Activated B cell treated with CpG ODN at 0.5 μM for 24 hours (primary cell): Measurements from ENCODE around the gene OBSCN. TPM values are rescaled to one million over a fixed set of nuclear protein-coding genes. Genes with fewer than 3 reads are reported as not detected.

Experiments used
- ATAC-seq: fragments of 200-7000 bp; cut with Tn5 transposase; one replicate; pipeline ENCODE4 v1.10.0; 2021; ENCODE audit warnings: low read depth, mild to moderate bottlenecking, moderate library complexity
- CTCF ChIA-PET: fragments of 350-600 bp; sonication (Branson Sonifier 250); formaldehyde crosslinking; loops from one replicate; lab custom pipeline; 2021; ENCODE audit warnings: antibody characterized with exemption; lab: Charles Lee
- POLR2A ChIA-PET: fragments of 350-600 bp; sonication (Branson Sonifier 250); formaldehyde crosslinking; loops from one replicate; lab custom pipeline; 2021; ENCODE audit warnings: antibody characterized with exemption; lab: Charles Lee
- DNase-seq: peaks from one replicate; pipeline ENCODE4 v3.0.0; 2022
- H3K27ac Mint-ChIP-seq: one replicate; pipeline ENCODE4 v1.8.0; 2020; ENCODE audit warnings: mixed read lengths
- H3K27me3 Mint-ChIP-seq: one replicate; pipeline ENCODE4 v1.8.0; 2021; ENCODE audit warnings: mixed read lengths
- H3K36me3 Mint-ChIP-seq: one replicate; pipeline ENCODE4 v1.8.0; 2021; ENCODE audit warnings: low read depth, mixed read lengths
- H3K4me1 Mint-ChIP-seq: one replicate; pipeline ENCODE4 v1.8.0; 2021; ENCODE audit warnings: mixed read lengths
- H3K4me3 Mint-ChIP-seq: one replicate; pipeline ENCODE4 v1.8.0; 2020; ENCODE audit warnings: mild to moderate bottlenecking, mixed read lengths
- H3K9me3 Mint-ChIP-seq: one replicate; pipeline ENCODE4 v1.8.0; 2020; ENCODE audit warnings: mixed read lengths
- intact Hi-C: fragments of 100-400 bp; cut with micrococcal nuclease; formaldehyde crosslinking; loops from one replicate; pipeline ENCODE4 v1.15.1; 2024
- total RNA-seq: library from RNA; stranded (reverse); gene quantifications from 2 replicates; pipeline ENCODE4 v1.2.3, GENCODE V29; 2022
- TF ChIP-seq, protein P1 (sequence below): fragments of 200-600 bp; IDR thresholded peaks from one replicate; pipeline ENCODE4 v1.8.0; 2022; ENCODE audit warnings: antibody characterized with exemption, mild to moderate bottlenecking

Gene OBSCN
- total RNA-seq, 1 donor from 2014 or later: 19.8 TPM

DNA sequence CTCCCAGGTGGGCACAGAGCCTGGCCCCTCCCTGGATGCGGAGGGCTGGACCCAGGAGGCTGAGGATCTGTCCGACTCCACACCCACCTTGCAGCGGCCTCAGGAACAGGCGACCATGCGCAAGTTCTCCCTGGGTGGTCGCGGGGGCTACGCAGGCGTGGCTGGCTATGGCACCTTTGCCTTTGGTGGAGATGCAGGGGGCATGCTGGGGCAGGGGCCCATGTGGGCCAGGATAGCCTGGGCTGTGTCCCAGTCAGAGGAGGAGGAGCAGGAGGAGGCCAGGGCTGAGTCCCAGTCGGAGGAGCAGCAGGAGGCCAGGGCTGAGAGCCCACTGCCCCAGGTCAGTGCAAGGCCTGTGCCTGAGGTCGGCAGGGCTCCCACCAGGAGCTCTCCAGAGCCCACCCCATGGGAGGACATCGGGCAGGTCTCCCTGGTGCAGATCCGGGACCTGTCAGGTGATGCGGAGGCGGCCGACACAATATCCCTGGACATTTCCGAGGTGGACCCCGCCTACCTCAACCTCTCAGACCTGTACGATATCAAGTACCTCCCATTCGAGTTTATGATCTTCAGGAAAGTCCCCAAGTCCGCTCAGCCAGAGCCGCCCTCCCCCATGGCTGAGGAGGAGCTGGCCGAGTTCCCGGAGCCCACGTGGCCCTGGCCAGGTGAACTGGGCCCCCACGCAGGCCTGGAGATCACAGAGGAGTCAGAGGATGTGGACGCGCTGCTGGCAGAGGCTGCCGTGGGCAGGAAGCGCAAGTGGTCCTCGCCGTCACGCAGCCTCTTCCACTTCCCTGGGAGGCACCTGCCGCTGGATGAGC lies 164.5 kb downstream of the OBSCN start:
- ChIA-PET CTCF (no interaction called here), POLR2A (no interaction called here)
- ATAC-seq (no peak), DNase-seq (no peak)
- intact Hi-C loops: no loop called here
- no peaks in the 10 kb centered on the region for H3K27me3 Mint-ChIP-seq
- no peaks in the 10 kb centered on the region for H3K9me3 Mint-ChIP-seq
- H3K36me3 Mint-ChIP-seq: no peaks in the 10 kb centered on the region
- no peak overlapping the region for H3K27ac Mint-ChIP-seq
- H3K4me1 Mint-ChIP-seq: no peaks in the 10 kb centered on the region
- no peak overlapping the region for H3K4me3 Mint-ChIP-seq
- TF ChIP-seq, protein P1, sequence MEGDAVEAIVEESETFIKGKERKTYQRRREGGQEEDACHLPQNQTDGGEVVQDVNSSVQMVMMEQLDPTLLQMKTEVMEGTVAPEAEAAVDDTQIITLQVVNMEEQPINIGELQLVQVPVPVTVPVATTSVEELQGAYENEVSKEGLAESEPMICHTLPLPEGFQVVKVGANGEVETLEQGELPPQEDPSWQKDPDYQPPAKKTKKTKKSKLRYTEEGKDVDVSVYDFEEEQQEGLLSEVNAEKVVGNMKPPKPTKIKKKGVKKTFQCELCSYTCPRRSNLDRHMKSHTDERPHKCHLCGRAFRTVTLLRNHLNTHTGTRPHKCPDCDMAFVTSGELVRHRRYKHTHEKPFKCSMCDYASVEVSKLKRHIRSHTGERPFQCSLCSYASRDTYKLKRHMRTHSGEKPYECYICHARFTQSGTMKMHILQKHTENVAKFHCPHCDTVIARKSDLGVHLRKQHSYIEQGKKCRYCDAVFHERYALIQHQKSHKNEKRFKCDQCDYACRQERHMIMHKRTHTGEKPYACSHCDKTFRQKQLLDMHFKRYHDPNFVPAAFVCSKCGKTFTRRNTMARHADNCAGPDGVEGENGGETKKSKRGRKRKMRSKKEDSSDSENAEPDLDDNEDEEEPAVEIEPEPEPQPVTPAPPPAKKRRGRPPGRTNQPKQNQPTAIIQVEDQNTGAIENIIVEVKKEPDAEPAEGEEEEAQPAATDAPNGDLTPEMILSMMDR: no peak

DNA sequence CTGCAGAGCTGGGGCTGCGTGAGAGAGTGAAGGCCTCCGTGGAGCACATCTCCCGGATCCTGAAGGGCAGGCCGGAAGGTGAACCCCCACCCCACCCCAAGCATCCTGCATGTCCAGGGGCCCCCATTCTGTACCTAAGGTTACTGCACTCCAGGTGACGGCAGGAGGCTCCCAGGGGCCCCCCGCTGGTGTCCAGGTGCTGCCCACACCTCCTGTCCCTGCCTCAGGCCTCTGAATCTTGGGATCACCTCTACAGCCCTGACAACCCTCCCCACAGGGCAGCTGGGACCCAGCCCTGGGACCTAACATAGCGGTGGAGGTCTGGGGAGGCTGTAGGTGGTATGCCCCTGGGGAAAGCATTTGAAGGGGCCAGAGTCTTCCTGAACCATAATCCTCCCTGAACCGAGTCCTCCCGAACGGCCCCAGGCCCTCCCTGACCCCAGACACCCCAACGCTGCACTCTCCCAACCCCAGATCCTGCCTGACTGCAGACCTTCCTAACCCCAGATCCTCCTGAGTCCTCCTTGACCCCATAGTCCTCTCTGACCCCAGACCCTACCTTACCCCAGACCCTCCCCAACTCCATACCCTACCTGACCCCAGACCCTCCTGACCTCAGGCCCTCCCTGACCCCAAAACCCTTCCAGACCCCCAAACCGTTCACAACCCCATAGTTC lies 165.3 kb downstream of the OBSCN start:
- Mint-ChIP-seq H3K27me3 (peaks cover 3% of the 10 kb centered on the region), H3K4me3 (no peak overlapping the region), H3K36me3 (no peaks in the 10 kb centered on the region), H3K27ac (no peak overlapping the region), H3K9me3 (no peaks in the 10 kb centered on the region), H3K4me1 (no peaks in the 10 kb centered on the region)
- intact Hi-C loops: no loop called here
- ATAC-seq: no peak
- CTCF ChIA-PET: no interaction called here
- TF ChIP-seq, protein P1: no peak
- DNase-seq: no peak
- POLR2A ChIA-PET: no interaction called here

DNA sequence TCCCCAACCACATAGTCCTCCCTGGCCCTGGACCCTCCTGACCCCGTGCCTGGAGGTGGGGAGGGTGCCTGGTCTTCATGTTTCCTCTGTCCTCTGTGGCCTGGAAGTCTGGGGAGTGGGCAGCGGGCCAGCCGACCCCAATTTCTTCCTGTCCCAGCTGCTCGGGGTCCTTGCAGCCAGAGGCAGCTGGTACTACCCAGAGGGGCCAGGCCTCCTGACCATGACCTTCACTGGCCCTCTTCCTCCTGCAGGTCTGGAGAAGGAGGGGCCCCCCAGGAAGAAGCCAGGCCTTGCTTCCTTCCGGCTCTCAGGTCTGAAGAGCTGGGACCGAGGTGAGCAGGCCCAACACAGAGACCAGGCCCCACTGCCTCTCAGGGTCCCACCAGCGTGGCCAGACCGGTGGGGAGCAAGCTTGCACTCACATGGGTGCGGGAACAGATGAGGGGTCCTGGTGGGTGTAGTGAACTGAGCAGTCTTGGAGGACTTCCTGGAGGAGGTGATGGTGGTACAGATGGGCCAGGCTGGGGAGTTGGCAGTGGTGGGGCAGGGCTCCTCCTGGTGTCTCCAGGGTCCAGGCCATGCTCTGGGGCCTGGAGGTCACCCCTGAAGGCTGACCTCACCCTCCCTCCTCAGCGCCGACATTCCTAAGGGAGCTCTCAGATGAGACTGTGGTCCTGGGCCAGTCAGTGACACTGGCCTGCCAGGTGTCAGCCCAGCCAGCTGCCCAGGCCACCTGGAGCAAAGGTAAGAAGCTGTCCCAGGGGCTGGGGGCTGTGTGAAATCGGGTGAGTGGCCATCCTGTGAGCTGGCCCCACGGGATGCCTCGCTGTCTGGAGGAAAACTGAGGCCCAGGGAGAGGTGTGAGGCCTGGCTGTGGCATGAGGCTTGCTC lies 166.1 kb downstream of the OBSCN start:
- Mint-ChIP-seq H3K36me3 (no peaks in the 10 kb centered on the region), H3K27ac (no peak overlapping the region), H3K27me3 (peaks cover 6% of the 10 kb centered on the region), H3K9me3 (no peaks in the 10 kb centered on the region), H3K4me3 (no peak overlapping the region), H3K4me1 (peaks cover 4% of the 10 kb centered on the region)
- DNase-seq (no peak), ATAC-seq (no peak)
- TF ChIP-seq, protein P1: no peak
- intact Hi-C loops: no loop called here
- CTCF ChIA-PET: no interaction called here
- POLR2A ChIA-PET: no interaction called here

DNA sequence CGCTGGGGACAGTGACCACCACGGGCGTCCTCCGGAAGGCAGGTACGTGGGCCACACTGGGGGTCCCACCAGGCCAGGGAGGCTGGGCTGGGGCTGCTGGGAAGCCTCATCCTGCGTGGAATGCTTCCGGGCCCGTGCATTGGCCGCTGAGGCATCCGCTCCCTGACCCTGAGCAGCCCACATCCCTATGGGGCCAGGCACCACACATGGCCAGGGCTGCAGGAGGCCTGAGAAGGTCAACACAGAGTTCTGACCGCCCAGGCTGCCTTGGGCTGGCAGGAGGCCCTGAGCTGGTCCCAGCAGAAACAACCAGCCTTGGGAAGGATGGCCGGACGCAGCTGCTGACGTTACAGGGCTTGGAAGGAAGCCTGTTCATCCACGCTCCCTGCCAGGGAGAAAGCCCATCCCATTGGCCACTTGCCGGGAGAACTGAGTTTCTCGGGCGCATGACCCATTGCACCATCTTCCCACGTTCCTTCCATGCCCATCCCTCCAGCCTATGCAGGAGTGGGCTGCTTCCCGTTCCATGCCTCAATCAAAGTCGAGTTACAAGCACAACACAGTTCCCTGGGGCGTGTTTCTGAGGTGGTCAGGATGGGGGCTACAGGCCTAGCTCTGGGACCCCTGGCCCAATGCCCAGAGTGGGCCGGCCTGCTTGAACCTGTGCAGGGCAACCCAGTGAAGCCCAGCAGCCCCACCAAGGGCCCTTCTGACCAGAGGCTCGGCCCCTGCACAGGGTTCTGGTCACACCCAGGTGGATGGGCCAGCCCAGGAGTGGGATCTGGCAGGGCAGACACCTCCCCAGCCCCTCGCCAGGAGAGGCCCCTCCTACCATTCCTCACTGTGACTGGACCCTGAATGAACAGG lies 167.1 kb downstream of the OBSCN start:
- no peaks in the 10 kb centered on the region for H3K36me3 Mint-ChIP-seq
- ATAC-seq: no peak
- intact Hi-C loops: no loop called here
- DNase-seq: no peak
- H3K4me1 Mint-ChIP-seq: peaks cover 7% of the 10 kb centered on the region
- peaks cover 14% of the 10 kb centered on the region for H3K27me3 Mint-ChIP-seq
- no peak overlapping the region for H3K27ac Mint-ChIP-seq
- TF ChIP-seq, protein P1: no peak
- POLR2A ChIA-PET: no interaction called here
- CTCF ChIA-PET: no interaction called here
- no peak overlapping the region for H3K4me3 Mint-ChIP-seq
- no peaks in the 10 kb centered on the region for H3K9me3 Mint-ChIP-seq
